Measurements from ENCODE around the gene CLBA1.
"Not testable (repeated sequence)": the region's sequence is repeated elsewhere in the genome, so short reads cannot be mapped to it uniquely, and the experiment has no call there.

Gene CLBA1

GRCh38 chr14:105023144-105023543 lies 37.6 kb downstream of the CLBA1 start:
- DNase-seq (ENCODE audit: low spot score): no peak

- no peak for DNase-seq (ENCODE audit: low spot score)
Observed at GRCh38 chr14:105023791-105024480, 38.3 kb downstream of the CLBA1 start.

- no peak for DNase-seq (ENCODE audit: low spot score)
Observed at GRCh38 chr14:105025429-105025828, 39.8 kb downstream of the CLBA1 start.

GRCh38 chr14:105026033-105026785 lies 40.6 kb downstream of the CLBA1 start:
- DNase-seq (ENCODE audit: low spot score): no peak

- DNase-seq (ENCODE audit: low spot score): no peak
Observed at GRCh38 chr14:105026802-105027563, 41.4 kb downstream of the CLBA1 start.

- DNase-seq (ENCODE audit: low spot score): not testable (repeated sequence)
Observed at GRCh38 chr14:105027718-105028117, 42.1 kb downstream of the CLBA1 start.

GRCh38 chr14:105028251-105028927 lies 42.8 kb downstream of the CLBA1 start:
- no peak for DNase-seq (ENCODE audit: low spot score)

GRCh38 chr14:105029402-105029801 lies 43.8 kb downstream of the CLBA1 start:
- DNase-seq (ENCODE audit: low spot score): no peak

GRCh38 chr14:105030194-105030593 lies 44.6 kb downstream of the CLBA1 start:
- DNase-seq (ENCODE audit: low spot score): no peak

- DNase-seq (ENCODE audit: low spot score): no peak
Observed at GRCh38 chr14:105030836-105031396, 45.3 kb downstream of the CLBA1 start.

GRCh38 chr14:105032451-105032901 lies 46.9 kb downstream of the CLBA1 start:
- not testable (repeated sequence) for DNase-seq (ENCODE audit: low spot score)

- DNase-seq (ENCODE audit: low spot score): not testable (repeated sequence)
Observed at GRCh38 chr14:105033412-105033900, 47.9 kb downstream of the CLBA1 start.

- DNase-seq (ENCODE audit: low spot score): no peak
Observed at GRCh38 chr14:105034315-105035039, 48.9 kb downstream of the CLBA1 start.

- not testable (repeated sequence) for DNase-seq (ENCODE audit: low spot score)
Observed at GRCh38 chr14:105035616-105036015, 50.0 kb downstream of the CLBA1 start.

GRCh38 chr14:105039458-105040205 lies 54.0 kb downstream of the CLBA1 start:
- DNase-seq (ENCODE audit: low spot score): no peak

- no peak for DNase-seq (ENCODE audit: low spot score)
Observed at GRCh38 chr14:105041841-105042765, 56.5 kb downstream of the CLBA1 start.

- no peak for DNase-seq (ENCODE audit: low spot score)
Observed at GRCh38 chr14:105042813-105043212, 57.2 kb downstream of the CLBA1 start.

GRCh38 chr14:105043641-105044040 lies 58.1 kb downstream of the CLBA1 start:
- DNase-seq (ENCODE audit: low spot score): no peak
